ENCODE results near the gene PALM3.
A peak's percentile ranks its signal among the peaks of the same experiment; 100 is the strongest.

DNA sequence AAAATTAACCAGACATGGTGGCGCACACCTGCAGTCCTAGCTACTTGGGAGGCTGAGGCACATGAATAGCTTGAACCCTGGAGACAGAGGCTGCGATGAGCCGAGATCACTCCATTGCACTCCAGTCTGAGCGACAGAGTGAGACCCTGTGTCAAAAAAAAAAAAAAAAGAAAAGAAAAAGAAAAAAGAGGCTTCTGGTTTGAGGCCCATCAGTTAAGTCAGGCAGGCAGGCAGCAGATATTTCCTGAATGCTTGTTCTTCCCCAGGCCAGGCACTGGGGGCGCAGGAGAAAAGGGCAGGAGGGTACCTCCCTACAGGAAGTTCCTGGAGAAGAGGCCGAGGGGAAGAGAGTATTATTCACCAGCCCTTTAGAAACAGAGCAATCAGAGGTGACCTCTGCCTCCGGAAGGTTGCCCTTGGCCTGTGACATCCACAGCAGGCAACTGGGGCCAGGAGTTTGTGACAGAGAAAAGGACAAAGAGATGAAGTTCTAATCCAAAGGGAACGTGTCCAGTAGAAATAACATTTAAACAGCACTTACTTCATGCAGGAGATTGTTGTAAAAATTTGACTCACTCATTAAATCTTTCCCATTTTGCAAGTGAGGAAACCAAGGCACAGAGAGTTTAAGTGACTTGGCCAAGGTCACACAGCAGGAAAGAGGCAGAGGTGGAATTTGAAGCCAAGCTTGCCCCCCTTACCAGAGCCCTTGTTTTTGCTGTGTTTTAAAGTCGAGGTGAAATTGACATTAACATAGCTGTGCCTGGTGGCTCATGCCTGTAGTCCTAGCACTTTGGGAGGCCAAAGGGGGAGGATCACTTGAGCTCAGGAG is 38.3 kb downstream of the PALM3 start:
- TF ChIP-seq, protein P1, sequence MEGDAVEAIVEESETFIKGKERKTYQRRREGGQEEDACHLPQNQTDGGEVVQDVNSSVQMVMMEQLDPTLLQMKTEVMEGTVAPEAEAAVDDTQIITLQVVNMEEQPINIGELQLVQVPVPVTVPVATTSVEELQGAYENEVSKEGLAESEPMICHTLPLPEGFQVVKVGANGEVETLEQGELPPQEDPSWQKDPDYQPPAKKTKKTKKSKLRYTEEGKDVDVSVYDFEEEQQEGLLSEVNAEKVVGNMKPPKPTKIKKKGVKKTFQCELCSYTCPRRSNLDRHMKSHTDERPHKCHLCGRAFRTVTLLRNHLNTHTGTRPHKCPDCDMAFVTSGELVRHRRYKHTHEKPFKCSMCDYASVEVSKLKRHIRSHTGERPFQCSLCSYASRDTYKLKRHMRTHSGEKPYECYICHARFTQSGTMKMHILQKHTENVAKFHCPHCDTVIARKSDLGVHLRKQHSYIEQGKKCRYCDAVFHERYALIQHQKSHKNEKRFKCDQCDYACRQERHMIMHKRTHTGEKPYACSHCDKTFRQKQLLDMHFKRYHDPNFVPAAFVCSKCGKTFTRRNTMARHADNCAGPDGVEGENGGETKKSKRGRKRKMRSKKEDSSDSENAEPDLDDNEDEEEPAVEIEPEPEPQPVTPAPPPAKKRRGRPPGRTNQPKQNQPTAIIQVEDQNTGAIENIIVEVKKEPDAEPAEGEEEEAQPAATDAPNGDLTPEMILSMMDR (conservative IDR thresholded peaks at IDR 0.05; ENCODE audit: low read length): peak; percentile 61
- TF ChIP-seq EZH2phosphoT487 (IDR thresholded peaks at IDR 0.05; ENCODE audit: borderline replicate concordance, low read depth, low read length): no peak

Measured in OCI-LY7 (cell line).